ENCODE results near the gene VEZF1.
A peak's percentile ranks its signal among the peaks of the same experiment; 100 is the strongest.

Gene VEZF1

GRCh38 chr17:58010067-58010799 lies 22.2 kb upstream of the VEZF1 start:
- H3K79me2 ChIP-seq (ENCODE audit: control insufficient read depth, low read length), result peaks cover 36% of the 10 kb centered on the region
- H3K4me3 ChIP-seq (ENCODE audit: low read length), result no peak overlapping the region
- no peak overlapping the region for H3K27ac ChIP-seq (ENCODE audit: low read depth, low read length)
- peaks cover 22% of the 10 kb centered on the region for H3K36me3 ChIP-seq (ENCODE audit: control insufficient read depth, low read length)
- TF ChIP-seq EZH2phosphoT487 (IDR thresholded peaks at IDR 0.05; ENCODE audit: borderline replicate concordance, low read length) (no peak), CTCF (IDR thresholded peaks at IDR 0.05; ENCODE audit: low read depth, low read length, poor library complexity, severe bottlenecking) (no peak)
- H3K9me2 ChIP-seq (replicated peaks; ENCODE audit: control insufficient read depth, low read length), result no peaks in the 10 kb centered on the region
- peaks cover 2% of the 10 kb centered on the region; the same call in 1 of the 2 replicates for H3K27me3 ChIP-seq (ENCODE audit: control insufficient read depth, low read length)
- H3K9me3 ChIP-seq (ENCODE audit: control insufficient read depth, insufficient read depth, low read length), result no peaks in the 10 kb centered on the region
- no peak overlapping the region for H3K4me2 ChIP-seq (ENCODE audit: low read length)
- peaks cover 12% of the 10 kb centered on the region for H4K20me1 ChIP-seq (ENCODE audit: control insufficient read depth, insufficient read depth, low read depth, low read length)
- H3K4me1 ChIP-seq (ENCODE audit: control insufficient read depth, low read length), result peaks cover 17% of the 10 kb centered on the region
- H3F3A ChIP-seq (ENCODE audit: control insufficient read depth, insufficient read depth), result peaks cover 22% of the 10 kb centered on the region

- Histone ChIP-seq H3K9me3 (ENCODE audit: control insufficient read depth, insufficient read depth, low read length) (no peaks in the 10 kb centered on the region), H4K20me1 (ENCODE audit: control insufficient read depth, insufficient read depth, low read depth, low read length) (peaks cover 31% of the 10 kb centered on the region), H3K27me3 (ENCODE audit: control insufficient read depth, low read length) (peaks cover 2% of the 10 kb centered on the region; the same call in 1 of the 2 replicates), H3K27ac (ENCODE audit: low read depth, low read length) (peak overlapping the region; percentile 94), H3K36me3 (ENCODE audit: control insufficient read depth, low read length) (peaks cover 44% of the 10 kb centered on the region), H3K9me2 (replicated peaks; ENCODE audit: control insufficient read depth, low read length) (no peaks in the 10 kb centered on the region), H3K79me2 (ENCODE audit: control insufficient read depth, low read length) (peaks cover 58% of the 10 kb centered on the region), H3F3A (ENCODE audit: control insufficient read depth, insufficient read depth) (peaks cover 44% of the 10 kb centered on the region), H3K4me2 (ENCODE audit: low read length) (peak overlapping the region; percentile 99), H3K4me1 (ENCODE audit: control insufficient read depth, low read length) (peaks cover 39% of the 10 kb centered on the region), H3K4me3 (ENCODE audit: low read length) (peak overlapping the region; percentile 100)
- no peak for TF ChIP-seq EZH2phosphoT487 (IDR thresholded peaks at IDR 0.05; ENCODE audit: borderline replicate concordance, low read length)
- TF ChIP-seq CTCF (IDR thresholded peaks at IDR 0.05; ENCODE audit: low read depth, low read length, poor library complexity, severe bottlenecking), result no peak
Measured at GRCh38 chr17:58007781-58008706, 20.0 kb upstream of the VEZF1 start.

GRCh38 chr17:58006924-58007780 lies 19.1 kb upstream of the VEZF1 start, which contains the start of gene SRSF1:
SRSF1 (minus strand) TSS chr17:58007246; CDS start chr17:58007137, 109 bp downstream.
- no peak for TF ChIP-seq CTCF (IDR thresholded peaks at IDR 0.05; ENCODE audit: low read depth, low read length, poor library complexity, severe bottlenecking)
- TF ChIP-seq EZH2phosphoT487 (IDR thresholded peaks at IDR 0.05; ENCODE audit: borderline replicate concordance, low read length), result no peak
- Histone ChIP-seq H3K79me2 (ENCODE audit: control insufficient read depth, low read length) (peaks cover 67% of the 10 kb centered on the region), H3K9me3 (ENCODE audit: control insufficient read depth, insufficient read depth, low read length) (no peaks in the 10 kb centered on the region), H3K27me3 (ENCODE audit: control insufficient read depth, low read length) (peaks cover 2% of the 10 kb centered on the region; the same call in 1 of the 2 replicates), H3K27ac (ENCODE audit: low read depth, low read length) (peak within 1 kb of the TSS; percentile 94), H3K36me3 (ENCODE audit: control insufficient read depth, low read length) (peaks cover 53% of the 10 kb centered on the region), H3F3A (ENCODE audit: control insufficient read depth, insufficient read depth) (peaks cover 53% of the 10 kb centered on the region), H3K4me3 (ENCODE audit: low read length) (peak within 1 kb of the TSS; percentile 100), H3K4me2 (ENCODE audit: low read length) (peak within 1 kb of the TSS; percentile 99), H4K20me1 (ENCODE audit: control insufficient read depth, insufficient read depth, low read depth, low read length) (peaks cover 38% of the 10 kb centered on the region), H3K9me2 (replicated peaks; ENCODE audit: control insufficient read depth, low read length) (no peaks in the 10 kb centered on the region), H3K4me1 (ENCODE audit: control insufficient read depth, low read length) (peaks cover 48% of the 10 kb centered on the region)

Data from DOHH2 (cell line).